ENCODE results near the gene THBS2. TPM values are rescaled to one million over a fixed set of nuclear protein-coding genes. Genes with fewer than 3 reads are reported as not detected.

The THBS2 gene
- total RNA-seq, 3 donors from 2014 or later = 3.7 to 39.1 (median 4.0) TPM

DNA sequence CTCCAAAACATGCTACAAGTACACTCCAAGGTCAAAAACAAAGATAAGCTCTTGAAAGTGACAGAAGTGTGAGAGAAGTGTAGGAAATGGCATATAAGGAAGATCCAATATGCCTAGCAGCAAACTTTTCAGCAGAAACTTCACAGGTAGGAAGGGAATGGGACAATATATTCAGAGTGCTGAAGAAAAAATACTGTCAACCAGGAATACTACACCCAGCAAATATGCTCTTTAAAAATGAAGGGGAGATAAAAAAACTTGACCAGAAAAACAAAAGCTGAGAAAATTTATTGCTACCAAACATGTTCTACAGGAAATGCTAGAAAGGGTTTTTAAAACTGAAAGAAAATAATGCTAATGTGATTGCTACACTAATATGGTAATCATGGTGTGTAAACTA, 46.2 kb downstream of the THBS2 start:
- intact Hi-C loops (cut with DNase I, micrococcal nuclease) = no loop called here
- DNase-seq = no peak

DNA sequence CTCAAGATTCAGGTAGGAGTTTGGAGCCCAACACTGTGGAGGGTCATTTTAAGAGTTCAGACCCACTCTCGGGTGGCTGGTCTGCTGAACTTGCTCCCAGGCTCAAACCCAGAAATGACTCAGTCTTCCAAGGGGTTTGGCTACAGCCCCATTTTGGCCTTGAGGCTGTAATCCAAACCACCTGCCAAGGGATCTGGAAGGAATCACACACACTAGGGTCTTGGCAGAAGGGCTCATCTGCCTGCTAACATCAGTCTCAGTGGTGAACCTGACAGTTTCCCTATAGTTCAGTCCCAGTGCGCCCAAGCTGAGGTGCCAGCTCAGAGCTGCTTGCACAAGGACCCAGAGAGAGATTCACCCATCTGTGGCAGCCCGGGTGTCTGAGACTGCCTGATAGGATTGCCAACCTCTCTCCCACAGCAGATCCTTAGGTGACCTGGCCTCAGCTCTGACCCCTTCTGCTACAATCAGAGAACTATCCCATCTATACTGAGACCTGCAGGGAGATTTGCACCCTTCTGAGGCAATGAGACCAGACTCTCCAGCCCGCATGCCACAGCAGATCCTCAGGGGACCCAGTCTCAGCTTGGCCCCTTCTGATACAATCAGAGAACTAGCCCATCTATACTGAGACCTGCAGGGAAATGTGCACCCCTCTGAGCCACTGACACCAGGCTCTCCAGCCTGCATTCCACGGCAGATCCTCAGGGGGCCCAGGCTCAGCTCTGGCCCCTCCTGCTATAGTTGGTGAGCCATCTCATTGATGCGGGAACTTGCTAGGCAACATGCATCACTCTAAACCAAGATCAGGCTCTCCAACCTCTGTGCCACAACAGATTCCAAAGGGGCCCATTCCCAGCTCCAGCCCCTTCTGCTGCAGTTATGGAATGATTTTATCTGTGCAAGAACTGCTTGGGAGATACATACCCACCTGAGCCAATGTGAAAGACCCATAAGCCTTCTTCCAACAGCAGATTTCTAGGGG, 48.2 kb downstream of the THBS2 start:
- Histone ChIP-seq H3K36me3 (ENCODE audit: low read depth) (no peaks in the 10 kb centered on the region), H3K4me1 (ENCODE audit: low read depth) (no peaks in the 10 kb centered on the region), H3K4me3 (no peak overlapping the region), H3K9me3 (peaks cover 11% of the 10 kb centered on the region)
- intact Hi-C loops (cut with DNase I, micrococcal nuclease) = no loop called here
- DNase-seq (no peak), ATAC-seq (no peak)
- TF ChIP-seq, protein P1, sequence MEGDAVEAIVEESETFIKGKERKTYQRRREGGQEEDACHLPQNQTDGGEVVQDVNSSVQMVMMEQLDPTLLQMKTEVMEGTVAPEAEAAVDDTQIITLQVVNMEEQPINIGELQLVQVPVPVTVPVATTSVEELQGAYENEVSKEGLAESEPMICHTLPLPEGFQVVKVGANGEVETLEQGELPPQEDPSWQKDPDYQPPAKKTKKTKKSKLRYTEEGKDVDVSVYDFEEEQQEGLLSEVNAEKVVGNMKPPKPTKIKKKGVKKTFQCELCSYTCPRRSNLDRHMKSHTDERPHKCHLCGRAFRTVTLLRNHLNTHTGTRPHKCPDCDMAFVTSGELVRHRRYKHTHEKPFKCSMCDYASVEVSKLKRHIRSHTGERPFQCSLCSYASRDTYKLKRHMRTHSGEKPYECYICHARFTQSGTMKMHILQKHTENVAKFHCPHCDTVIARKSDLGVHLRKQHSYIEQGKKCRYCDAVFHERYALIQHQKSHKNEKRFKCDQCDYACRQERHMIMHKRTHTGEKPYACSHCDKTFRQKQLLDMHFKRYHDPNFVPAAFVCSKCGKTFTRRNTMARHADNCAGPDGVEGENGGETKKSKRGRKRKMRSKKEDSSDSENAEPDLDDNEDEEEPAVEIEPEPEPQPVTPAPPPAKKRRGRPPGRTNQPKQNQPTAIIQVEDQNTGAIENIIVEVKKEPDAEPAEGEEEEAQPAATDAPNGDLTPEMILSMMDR (IDR thresholded peaks at IDR 0.05) = no peak

More for the DNA sequence above, 46.2 kb downstream of the THBS2 start:
- ATAC-seq = no peak
- Histone ChIP-seq H3K4me1 (ENCODE audit: low read depth) (peaks cover 3% of the 10 kb centered on the region), H3K36me3 (ENCODE audit: low read depth) (no peaks in the 10 kb centered on the region), H3K9me3 (peaks cover 11% of the 10 kb centered on the region), H3K4me3 (no peak overlapping the region)
- TF ChIP-seq, protein P1 (IDR thresholded peaks at IDR 0.05) = no peak

DNA sequence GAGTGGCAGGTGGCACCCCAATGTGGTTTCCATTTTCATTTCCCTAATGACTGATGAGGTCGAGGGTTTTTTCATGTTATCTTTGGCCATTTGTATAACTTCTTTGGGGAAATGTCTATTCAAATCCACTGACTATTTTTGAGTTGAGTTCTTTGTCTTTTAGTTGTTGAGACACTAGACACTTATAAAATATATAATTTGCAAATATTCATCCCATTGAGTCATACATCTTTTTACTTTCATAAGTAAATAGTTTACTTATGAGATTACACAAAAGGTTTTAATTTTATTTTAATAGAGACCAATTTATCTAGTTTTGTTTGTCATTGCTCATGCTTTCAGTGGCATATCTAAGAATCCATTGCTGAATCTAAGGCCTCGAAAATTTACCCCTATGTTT, 49.5 kb downstream of the THBS2 start:
- DNase-seq (no peak), ATAC-seq (no peak)
- peaks cover 11% of the 10 kb centered on the region for H3K9me3 ChIP-seq
- no peak overlapping the region for H3K4me3 ChIP-seq
- TF ChIP-seq, protein P1 (IDR thresholded peaks at IDR 0.05) = no peak
- H3K4me1 ChIP-seq (ENCODE audit: low read depth) = no peaks in the 10 kb centered on the region
- no peaks in the 10 kb centered on the region for H3K36me3 ChIP-seq (ENCODE audit: low read depth)
- intact Hi-C loops (cut with DNase I, micrococcal nuclease) = no loop called here

DNA sequence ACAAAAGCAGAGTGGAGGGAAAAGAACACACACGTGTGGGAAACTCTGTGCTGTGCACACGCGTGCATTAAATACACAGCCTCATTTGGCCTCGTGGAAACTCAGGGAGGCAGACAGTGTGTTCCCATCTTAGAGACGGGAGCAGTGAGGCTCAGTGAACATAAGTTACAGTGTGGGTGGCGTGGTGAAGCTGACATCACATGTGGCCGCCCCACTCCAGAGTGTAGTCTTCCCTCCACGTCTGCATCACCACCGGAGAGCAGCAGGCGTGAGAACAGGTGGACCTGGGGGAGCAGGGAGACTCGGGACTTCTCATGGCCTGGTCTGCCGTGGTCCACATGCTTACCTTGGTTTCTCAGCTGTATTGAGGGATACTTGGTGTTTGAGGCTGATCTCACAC, 51.7 kb downstream of the THBS2 start:
- Histone ChIP-seq H3K4me3 (no peak overlapping the region), H3K36me3 (ENCODE audit: low read depth) (no peaks in the 10 kb centered on the region), H3K9me3 (peaks cover 2% of the 10 kb centered on the region), H3K4me1 (ENCODE audit: low read depth) (no peaks in the 10 kb centered on the region)
- ATAC-seq (no peak), DNase-seq (no peak)
- intact Hi-C loops (cut with DNase I, micrococcal nuclease) = no loop called here
- TF ChIP-seq, protein P1 (IDR thresholded peaks at IDR 0.05) = no peak

DNA sequence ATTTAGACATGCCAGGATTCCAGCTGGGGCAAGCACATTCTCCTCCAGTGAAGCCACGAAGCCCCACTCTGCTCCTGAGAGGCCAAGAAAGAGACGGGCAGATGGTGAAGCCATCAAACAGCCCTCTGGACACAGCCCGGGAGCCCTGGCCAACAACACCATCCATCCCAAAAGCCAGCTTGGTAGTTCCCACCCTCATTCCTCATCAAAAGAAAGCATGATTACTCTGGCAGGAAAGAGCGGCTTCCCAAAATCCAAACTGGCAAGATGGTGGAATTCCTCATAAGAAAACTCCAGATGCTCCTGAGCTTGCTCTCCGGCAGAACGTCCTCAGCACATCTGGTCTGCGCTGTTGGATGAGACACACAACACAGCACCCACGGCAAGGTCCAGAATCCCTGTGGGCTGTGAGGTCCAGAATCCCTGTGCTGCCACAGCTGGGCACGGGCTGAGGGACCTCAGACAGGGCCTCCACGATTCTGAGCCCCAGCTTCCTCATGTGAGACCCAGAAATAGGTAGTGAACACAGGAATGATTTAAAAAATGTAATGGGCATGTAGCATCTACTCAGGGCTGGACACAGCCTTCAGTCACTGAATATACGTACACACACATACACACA, 52.6 kb downstream of the THBS2 start:
- DNase-seq (no peak), ATAC-seq (no peak)
- Histone ChIP-seq H3K36me3 (ENCODE audit: low read depth) (no peaks in the 10 kb centered on the region), H3K9me3 (no peaks in the 10 kb centered on the region), H3K4me3 (no peak overlapping the region), H3K4me1 (ENCODE audit: low read depth) (no peaks in the 10 kb centered on the region)
- TF ChIP-seq, protein P1 (IDR thresholded peaks at IDR 0.05) = no peak
- intact Hi-C loops (cut with DNase I, micrococcal nuclease) = no loop called here

Measured in mucosa of descending colon (tissue), 3 donors.